Stimulated activated naive CD8-positive, alpha-beta T cell treated with anti-CD3 and anti-CD28 coated beads, Interleukin-15, Interleukin-2, amounts not matched to agents 100 ng/mL and 50 ng/mL, for 24 hours (primary cell): Measurements from ENCODE around the gene YPEL3.
A peak's percentile ranks its signal among the peaks of the same experiment; 100 is the strongest.
"Not testable (repeated sequence)": the region's sequence is repeated elsewhere in the genome, so short reads cannot be mapped to it uniquely, and the experiment has no call there.

ENCODE experiments used
- H3K27ac Mint-ChIP-seq: one replicate; pipeline ENCODE4 v1.8.0; 2021; ENCODE audit warnings: mild to moderate bottlenecking, mixed read lengths
- H3K27me3 Mint-ChIP-seq: one replicate; pipeline ENCODE4 v1.8.0; 2021; ENCODE audit warnings: mixed read lengths
- H3K36me3 Mint-ChIP-seq: one replicate; pipeline ENCODE4 v1.8.0; 2021; ENCODE audit warnings: low read depth, mixed read lengths
- H3K4me1 Mint-ChIP-seq: one replicate; pipeline ENCODE4 v1.8.0; 2021; ENCODE audit warnings: low read depth, mixed read lengths
- H3K4me3 Mint-ChIP-seq: one replicate; pipeline ENCODE4 v1.8.0; 2021; ENCODE audit warnings: mild to moderate bottlenecking, mixed read lengths
- H3K9me3 Mint-ChIP-seq: one replicate; pipeline ENCODE4 v1.8.0; 2021; ENCODE audit warnings: mixed read lengths

Gene YPEL3, protein sequence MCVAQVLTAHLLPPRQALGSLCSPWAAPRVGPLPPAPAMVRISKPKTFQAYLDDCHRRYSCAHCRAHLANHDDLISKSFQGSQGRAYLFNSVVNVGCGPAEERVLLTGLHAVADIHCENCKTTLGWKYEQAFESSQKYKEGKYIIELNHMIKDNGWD

DNA sequence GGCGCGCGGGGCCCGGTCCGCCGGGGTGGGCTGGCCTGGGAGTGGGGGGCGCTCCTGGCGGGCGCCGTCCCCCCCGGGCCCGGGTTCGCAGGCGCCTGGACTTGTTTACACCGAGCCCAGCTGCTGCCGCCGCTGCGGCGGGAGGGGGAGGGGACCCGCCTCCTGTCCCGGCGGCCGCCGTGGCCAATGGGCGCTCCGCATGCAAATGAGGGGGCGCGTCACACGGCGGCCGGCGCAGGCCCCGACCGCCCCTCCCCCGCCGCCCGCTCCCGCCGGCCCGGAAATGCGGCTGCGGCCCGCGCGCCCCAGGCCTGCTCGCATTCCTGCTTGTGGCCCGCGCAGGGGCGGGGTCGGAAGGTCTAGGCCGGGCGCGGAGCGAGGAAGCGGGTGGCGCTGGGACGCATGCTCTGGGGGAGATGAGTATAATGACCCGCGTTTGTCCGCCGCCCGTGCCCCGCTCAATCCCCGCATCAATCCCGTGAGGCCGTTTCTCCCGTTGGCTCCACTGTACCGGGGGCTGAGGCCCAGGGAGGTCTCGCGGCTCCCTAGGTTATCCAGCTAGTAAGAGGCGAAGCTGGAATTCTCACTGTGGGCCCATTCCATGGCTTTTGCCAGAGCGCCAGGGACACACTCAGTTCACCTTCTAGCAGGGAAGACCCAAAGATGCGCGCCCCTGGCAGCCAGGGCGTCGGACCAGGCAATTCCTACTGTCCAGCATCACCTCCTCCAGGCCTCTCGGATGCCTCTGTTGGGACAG lies at the start of gene YPEL3:
Gene YPEL3, minus strand, starts transcription at position 109 of the 757 bp plus-strand sequence. CDS start 731 bp downstream, outside the sequence.
- H3K36me3 Mint-ChIP-seq: peaks cover 26% of the 10 kb centered on the region
- peaks cover 21% of the 10 kb centered on the region for H3K9me3 Mint-ChIP-seq
- H3K27me3 Mint-ChIP-seq: no peaks in the 10 kb centered on the region
- peak within 1 kb of the TSS; percentile 80 for H3K4me3 Mint-ChIP-seq
- H3K4me1 Mint-ChIP-seq: peaks cover 39% of the 10 kb centered on the region
- H3K27ac Mint-ChIP-seq: peak within 1 kb of the TSS; percentile 80

DNA sequence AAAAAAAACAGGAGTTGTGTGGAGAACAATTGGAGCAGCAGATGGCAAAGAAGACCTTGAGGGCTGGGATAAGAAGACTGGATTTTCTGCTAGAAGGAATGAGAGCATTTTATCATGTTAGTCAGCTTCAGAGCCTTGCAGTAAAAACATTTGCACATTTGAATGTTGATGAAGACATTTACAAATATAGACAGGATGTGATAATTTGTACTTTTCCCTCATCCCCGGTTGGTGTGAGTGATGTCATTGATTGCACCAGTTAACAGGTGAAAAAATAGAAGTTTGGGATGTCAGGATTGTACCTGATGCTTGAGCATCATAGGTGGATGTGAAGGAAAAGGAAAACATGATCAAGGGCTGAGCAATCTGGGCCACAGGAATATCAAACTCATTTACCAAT lies 49.6 kb upstream of the YPEL3 start:
- peaks cover 7% of the 10 kb centered on the region for H3K36me3 Mint-ChIP-seq
- H3K4me1 Mint-ChIP-seq: peaks cover 13% of the 10 kb centered on the region
- H3K27me3 Mint-ChIP-seq: no peaks in the 10 kb centered on the region
- H3K27ac Mint-ChIP-seq: no peak overlapping the region
- peaks cover 4% of the 10 kb centered on the region for H3K9me3 Mint-ChIP-seq
- H3K4me3 Mint-ChIP-seq: no peak overlapping the region

DNA sequence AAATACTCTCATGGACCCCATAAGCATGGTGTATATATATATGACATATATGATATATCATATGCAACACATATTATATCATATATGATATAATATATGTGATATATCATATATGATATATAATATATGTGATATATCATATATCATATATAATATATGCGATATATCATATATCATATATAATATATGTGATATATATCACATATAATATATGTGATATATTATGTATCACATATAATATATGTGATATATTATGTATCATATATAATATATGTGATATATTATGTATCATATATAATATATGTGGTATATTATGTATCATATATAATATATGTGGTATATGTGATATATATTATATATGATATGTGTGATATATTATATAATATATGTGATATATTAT lies 48.9 kb upstream of the YPEL3 start:
- no peak overlapping the region for H3K4me3 Mint-ChIP-seq
- no peak overlapping the region for H3K27ac Mint-ChIP-seq
- H3K27me3 Mint-ChIP-seq: no peaks in the 10 kb centered on the region
- peaks cover 7% of the 10 kb centered on the region for H3K36me3 Mint-ChIP-seq
- H3K4me1 Mint-ChIP-seq: peaks cover 15% of the 10 kb centered on the region
- peaks cover 4% of the 10 kb centered on the region for H3K9me3 Mint-ChIP-seq

DNA sequence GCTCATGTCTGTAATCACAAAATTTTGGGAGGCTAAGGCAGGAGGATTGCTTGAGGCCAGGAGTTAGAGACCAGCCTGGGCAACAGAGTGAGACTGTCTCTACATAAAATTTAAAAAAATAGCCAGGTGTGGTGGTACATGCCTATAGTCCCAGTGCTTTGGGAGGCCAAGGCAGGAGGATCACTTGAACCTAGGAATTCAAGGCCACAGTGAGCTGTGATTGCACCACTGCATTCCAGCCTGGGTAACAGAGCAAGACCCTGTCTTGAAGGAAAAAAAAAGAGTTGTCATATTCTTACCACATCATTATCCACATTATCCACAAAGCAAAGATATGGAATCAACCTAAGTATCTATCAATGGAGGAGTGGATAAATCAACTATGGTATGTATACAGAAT lies 48.0 kb upstream of the YPEL3 start:
- H3K27ac Mint-ChIP-seq: no peak overlapping the region
- no peaks in the 10 kb centered on the region for H3K27me3 Mint-ChIP-seq
- no peaks in the 10 kb centered on the region for H3K9me3 Mint-ChIP-seq
- H3K4me1 Mint-ChIP-seq: peaks cover 22% of the 10 kb centered on the region
- peaks cover under 1% of the 10 kb centered on the region for H3K36me3 Mint-ChIP-seq
- H3K4me3 Mint-ChIP-seq: no peak overlapping the region

DNA sequence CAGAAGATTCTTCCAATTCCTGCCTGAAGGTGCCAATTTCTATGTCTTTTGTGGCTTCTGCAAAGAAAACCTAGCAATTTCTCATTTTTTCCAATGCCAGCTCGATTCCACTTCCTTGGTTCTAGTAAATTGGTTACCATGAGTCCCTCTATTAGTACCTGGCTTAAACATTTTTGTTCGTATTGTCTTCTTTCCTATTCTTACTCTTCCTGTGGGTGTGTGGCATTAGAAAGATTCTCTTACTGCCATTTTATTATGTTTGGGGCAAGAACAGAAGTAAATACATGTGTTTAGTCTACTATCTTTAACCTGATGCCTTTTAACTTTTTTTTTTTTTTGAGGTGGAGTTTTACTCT lies 47.3 kb upstream of the YPEL3 start:
- Mint-ChIP-seq H3K36me3 (no peaks in the 10 kb centered on the region), H3K4me1 (peaks cover 22% of the 10 kb centered on the region), H3K9me3 (no peaks in the 10 kb centered on the region), H3K4me3 (no peak overlapping the region), H3K27me3 (no peaks in the 10 kb centered on the region), H3K27ac (peak overlapping the region; percentile 43)

DNA sequence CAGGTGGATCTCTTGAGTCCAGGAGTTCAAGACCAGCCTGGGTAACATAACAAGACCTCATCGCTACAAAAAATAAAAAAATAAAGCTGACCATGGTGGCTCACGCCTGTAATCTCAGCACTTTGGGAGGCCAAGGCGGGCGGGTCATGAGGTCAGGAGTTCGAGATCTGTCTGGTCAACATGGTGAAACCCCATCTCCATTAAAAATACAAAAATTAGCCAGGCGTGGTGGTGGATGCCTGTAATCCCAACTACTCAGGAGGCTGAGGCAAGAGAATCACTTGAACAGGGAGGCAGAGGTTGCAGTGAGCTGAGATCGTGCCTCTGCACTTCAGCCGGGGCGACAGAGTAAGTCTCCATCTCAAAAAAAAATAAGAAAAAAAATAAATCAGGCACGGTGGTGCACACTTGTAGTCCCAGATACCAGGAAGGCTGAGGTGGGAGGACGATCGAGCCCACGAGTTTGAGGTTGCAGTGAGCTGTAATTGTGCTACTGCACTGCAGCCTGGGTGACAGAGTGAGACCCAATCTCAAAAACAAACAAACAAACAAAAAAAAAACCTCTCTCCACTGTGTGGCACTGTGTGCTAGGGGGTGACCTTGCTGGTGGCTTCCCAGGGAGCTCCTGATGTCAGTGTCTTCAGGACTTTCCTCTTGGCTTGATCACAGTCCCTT lies 46.8 kb upstream of the YPEL3 start:
- Mint-ChIP-seq H3K9me3 (no peaks in the 10 kb centered on the region), H3K36me3 (no peaks in the 10 kb centered on the region), H3K4me1 (peaks cover 22% of the 10 kb centered on the region), H3K27me3 (no peaks in the 10 kb centered on the region), H3K4me3 (no peak overlapping the region), H3K27ac (no peak overlapping the region)

DNA sequence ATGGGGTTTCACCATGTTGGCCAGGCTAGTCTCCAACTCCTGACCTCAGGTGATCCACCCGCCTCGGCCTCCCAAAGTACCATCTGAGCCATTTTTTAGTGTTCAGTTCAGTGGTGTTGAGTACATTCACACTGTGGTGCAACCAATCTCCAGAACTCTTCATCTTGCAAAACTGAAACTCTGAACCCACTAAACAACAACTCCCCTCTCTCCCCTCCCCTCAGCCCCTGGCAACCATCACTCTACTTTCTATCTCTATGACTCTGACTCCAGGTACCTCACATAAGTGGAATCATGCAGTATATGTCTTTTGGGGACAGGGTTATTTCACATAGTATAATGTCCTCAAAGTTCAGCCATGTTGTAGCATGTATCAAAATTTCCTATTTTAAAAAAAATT lies 45.7 kb upstream of the YPEL3 start:
- H3K36me3 Mint-ChIP-seq: no peaks in the 10 kb centered on the region
- no peaks in the 10 kb centered on the region for H3K27me3 Mint-ChIP-seq
- no peaks in the 10 kb centered on the region for H3K9me3 Mint-ChIP-seq
- no peak overlapping the region for H3K4me3 Mint-ChIP-seq
- no peak overlapping the region for H3K27ac Mint-ChIP-seq
- H3K4me1 Mint-ChIP-seq: peaks cover 22% of the 10 kb centered on the region

DNA sequence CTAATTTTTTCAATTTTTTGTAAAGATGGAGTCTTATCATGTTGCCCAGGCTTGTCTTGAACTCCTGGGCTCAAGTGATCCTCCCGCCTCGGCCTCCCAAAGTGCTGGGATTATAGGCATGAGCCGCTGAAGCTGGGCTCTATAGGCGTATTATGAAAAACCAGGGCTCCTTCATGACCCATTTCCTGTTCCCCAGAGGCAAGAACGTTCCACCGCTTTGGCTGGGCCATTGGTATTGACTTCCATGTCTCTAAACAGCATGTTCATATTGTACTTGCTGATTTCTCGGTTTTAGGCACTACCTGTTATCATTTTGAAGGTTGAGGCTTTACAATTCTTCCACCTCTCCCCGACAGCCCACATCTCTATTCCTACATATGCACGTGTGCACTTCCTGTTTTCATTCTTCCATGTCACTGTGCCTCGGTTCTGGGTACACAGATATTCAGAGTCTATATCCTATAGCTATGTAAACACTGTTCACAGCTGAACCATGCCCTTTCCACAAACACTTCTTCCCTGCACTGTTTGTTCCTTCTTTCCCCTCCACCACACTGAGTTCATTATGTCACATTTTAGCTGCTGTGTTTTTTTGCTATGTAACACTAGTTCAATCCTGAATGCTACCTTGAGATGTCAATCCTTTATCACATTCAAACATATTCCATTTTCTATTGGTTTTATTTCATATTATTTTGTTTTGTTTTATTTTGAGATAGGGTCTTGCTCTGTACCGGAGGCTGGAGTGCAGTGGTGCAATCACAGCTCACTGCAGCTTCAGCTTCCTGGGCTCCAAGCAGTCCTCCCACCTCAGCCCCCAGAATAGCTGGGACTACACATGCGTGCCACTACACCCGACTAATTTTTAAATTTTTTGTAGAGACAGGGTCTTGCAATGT lies 43.8 kb upstream of the YPEL3 start:
- Mint-ChIP-seq H3K4me3 (peak overlapping the region; percentile 1), H3K27me3 (no peaks in the 10 kb centered on the region), H3K27ac (peak overlapping the region; percentile 72), H3K4me1 (peaks cover 22% of the 10 kb centered on the region), H3K9me3 (no peaks in the 10 kb centered on the region), H3K36me3 (no peaks in the 10 kb centered on the region)

DNA sequence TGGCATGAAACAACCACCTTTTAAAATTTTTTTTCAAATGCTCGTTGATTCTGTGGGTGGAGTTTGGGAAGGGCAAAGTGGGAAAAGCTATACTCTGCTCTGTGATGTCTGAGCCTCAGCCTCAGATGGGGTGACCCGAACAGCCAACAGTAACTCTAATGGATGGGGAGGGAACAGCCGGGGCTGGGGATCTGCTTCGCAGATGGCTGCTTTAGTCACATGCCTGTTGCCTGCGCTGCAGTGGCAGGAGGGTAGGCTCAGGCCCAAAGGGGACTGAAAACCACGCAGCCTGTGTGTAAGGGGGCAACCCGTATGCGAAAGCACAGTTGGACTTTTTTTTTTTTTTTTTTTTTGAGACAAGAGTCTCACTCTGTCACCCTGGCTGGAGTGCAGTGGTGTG lies 41.9 kb upstream of the YPEL3 start:
- no peaks in the 10 kb centered on the region for H3K9me3 Mint-ChIP-seq
- H3K4me3 Mint-ChIP-seq: no peak overlapping the region
- H3K36me3 Mint-ChIP-seq: no peaks in the 10 kb centered on the region
- H3K27me3 Mint-ChIP-seq: no peaks in the 10 kb centered on the region
- H3K4me1 Mint-ChIP-seq: peaks cover 16% of the 10 kb centered on the region
- no peak overlapping the region for H3K27ac Mint-ChIP-seq

DNA sequence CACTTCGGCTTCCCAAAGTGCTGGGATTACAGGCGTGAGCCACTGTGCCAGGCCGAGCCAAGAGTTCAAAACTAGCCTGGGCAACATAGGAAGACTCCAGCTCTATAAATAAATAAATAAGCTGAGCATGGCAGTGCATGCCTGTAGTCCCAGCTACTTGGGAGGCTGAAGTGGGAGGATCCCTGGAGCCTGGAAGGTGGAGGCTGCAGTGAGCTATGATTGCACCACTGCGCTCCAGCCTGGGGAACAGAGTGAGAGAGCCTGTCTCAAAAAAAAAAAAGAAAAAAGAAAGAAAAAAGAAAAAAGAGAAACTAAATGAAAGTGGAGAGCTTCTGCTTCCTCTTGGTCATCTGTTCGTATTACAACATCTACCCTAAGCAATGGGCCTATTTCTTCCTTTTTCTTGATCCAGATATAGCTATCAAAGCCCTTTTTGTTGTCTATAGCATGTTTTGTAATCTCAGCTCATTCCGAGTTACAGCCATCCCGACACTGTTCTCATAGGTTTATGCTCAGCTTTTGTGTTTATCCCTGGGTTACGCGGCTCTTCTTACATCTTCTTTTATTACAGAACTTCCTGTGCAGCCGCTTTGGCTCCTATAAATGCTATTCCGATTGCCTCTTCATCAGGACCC lies 41.1 kb upstream of the YPEL3 start:
- Mint-ChIP-seq H3K4me3 (no peak overlapping the region), H3K9me3 (no peaks in the 10 kb centered on the region), H3K27ac (no peak overlapping the region), H3K27me3 (no peaks in the 10 kb centered on the region), H3K4me1 (peaks cover 13% of the 10 kb centered on the region), H3K36me3 (no peaks in the 10 kb centered on the region)

DNA sequence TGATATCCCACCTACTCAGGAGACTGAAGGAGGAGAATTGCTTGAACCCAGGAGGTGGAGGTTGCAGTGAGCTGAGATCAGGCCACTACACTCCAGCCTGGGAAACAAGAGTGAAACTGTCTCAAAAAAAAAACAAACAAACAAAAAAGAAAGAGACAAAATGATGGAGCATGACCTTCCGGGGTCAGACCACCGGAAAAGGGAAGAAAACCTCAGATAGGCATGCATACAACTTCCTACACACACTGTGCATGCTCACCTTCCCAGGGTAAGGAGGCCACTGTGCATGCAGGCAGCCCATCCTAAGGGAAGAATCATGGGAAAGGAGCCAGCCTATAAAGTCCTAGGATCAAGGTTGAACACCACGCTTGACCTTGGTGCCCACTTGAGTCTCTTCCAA lies 36.6 kb upstream of the YPEL3 start:
- Mint-ChIP-seq H3K27me3 (no peaks in the 10 kb centered on the region), H3K36me3 (no peaks in the 10 kb centered on the region), H3K9me3 (no peaks in the 10 kb centered on the region), H3K4me1 (peaks cover 8% of the 10 kb centered on the region), H3K27ac (no peak overlapping the region), H3K4me3 (no peak overlapping the region)

DNA sequence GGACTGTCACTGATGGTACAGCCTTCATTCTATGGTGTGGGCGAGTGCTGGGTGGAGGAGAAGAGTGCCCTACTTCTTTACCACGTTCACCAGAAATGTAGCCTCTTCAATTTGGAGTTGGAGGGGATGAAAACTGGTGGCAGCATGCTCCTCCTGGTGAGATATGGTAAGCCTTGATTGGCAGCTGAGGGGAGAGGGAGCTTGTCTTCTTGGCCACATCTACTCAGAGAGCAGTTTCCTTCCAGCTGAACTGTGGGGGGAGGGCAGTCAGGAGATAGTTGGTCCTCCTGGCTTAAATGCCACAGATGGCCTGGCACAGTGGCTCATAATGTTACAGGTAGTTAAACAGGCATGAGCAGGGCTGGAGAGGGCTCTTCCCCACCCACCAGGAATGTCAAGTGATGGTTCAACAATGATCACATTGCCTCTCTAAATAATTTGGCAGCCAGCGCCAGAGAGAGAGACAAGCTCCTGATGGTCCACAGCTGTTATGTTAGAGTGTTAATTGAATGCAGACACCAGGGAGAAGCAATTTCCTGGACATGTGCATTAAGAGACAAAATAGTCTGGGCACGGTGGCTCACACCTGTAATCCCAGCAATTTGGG lies 36.0 kb upstream of the YPEL3 start:
- H3K4me3 Mint-ChIP-seq: no peak overlapping the region

DNA sequence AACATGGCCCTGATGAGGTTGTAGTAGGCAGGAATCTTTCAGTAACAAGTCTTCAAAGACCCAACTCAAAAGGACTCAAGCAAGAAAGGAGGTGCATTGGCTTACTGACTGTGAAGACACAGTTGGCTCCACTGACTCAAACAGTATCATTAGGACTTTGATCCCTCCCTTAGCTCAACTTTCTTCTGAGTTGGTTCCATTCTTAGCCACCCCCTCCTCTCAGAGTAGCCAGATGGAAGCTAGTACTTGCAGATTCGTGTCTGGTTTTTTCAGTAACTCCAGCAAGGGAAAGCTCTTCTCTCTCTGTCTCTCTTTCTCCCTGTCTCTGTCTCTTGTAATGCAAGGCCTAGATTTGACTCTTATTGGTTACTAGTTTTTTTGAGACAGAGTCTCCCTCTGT lies 32.0 kb upstream of the YPEL3 start:
- no peak overlapping the region for H3K4me3 Mint-ChIP-seq
- no peaks in the 10 kb centered on the region for H3K36me3 Mint-ChIP-seq
- H3K9me3 Mint-ChIP-seq: no peaks in the 10 kb centered on the region
- H3K27me3 Mint-ChIP-seq: no peaks in the 10 kb centered on the region
- peaks cover 11% of the 10 kb centered on the region for H3K4me1 Mint-ChIP-seq
- H3K27ac Mint-ChIP-seq: no peak overlapping the region

More for the DNA sequence above, 36.0 kb upstream of the YPEL3 start:
- Mint-ChIP-seq H3K36me3 (no peaks in the 10 kb centered on the region), H3K9me3 (no peaks in the 10 kb centered on the region), H3K4me1 (peaks cover 8% of the 10 kb centered on the region), H3K27me3 (no peaks in the 10 kb centered on the region), H3K27ac (no peak overlapping the region)

DNA sequence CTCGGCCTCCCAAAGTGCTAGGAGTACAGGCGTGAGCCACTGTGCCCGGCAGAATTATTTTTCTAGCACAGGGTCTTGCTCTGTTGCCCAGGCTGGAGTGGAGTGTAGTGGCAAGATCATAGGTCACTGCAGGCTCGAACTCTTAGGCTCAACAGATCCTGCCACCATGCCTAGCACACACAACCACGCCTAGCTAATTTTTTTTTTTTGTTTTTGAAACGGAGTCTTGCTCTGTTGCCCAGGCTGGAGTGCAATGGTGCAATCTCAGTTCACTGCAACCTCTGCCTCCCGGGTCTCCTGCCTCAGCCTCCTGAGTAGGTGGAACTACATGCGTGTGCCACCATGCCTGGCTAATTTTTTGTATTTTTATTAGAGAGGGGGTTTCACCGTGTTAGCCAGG lies 29.7 kb upstream of the YPEL3 start:
- not testable (repeated sequence) for H3K27me3 Mint-ChIP-seq, H3K27ac Mint-ChIP-seq, H3K4me3 Mint-ChIP-seq, H3K36me3 Mint-ChIP-seq, H3K9me3 Mint-ChIP-seq
- H3K4me1 Mint-ChIP-seq: peaks cover 23% of the 10 kb centered on the region
